IMR-90 (cell line): ENCODE data around the gene AUTS2. TPM values are rescaled to one million over a fixed set of nuclear protein-coding genes. Genes with fewer than 3 reads are reported as not detected.

ENCODE experiments used
- ATAC-seq: fragments of 200-7000 bp; cut with Tn5 transposase; 2 replicates; pipeline ENCODE4 v1.9.1; 2020; ENCODE audit warnings: low read depth, mild to moderate bottlenecking, moderate library complexity
- BruUV-seq: library from RNA; stranded (reverse); fragments of 400-500 nt; replicated peaks from 2 replicates; lab custom pipeline; 2021; lab: Mats Ljungman, UMichigan
- CTCF ChIA-PET: fragments of 300-600 bp; formaldehyde crosslinking; extraction: SDS; loops from one replicate; lab custom pipeline; 2021; ENCODE audit warnings: antibody characterized with exemption; lab: Yijun Ruan, JAX
- POLR2A ChIA-PET: fragments of 300-600 bp; sonication (Branson Sonifier 250); formaldehyde crosslinking; loops from one replicate; lab custom pipeline; 2022; ENCODE audit warnings: antibody characterized with exemption; ENCODE audit not compliant: unreplicated experiment; lab: Charles Lee
- DNase-seq: peaks from one replicate; pipeline ENCODE4 v3.0.0; 2013
- H2AFZ ChIP-seq: replicated peaks from 2 replicates; pipeline ENCODE3; 2013; ENCODE audit warnings: low read length, mild to moderate bottlenecking; ENCODE audit not compliant: poor library complexity
- H2AK5ac ChIP-seq: 2 replicates; pipeline ENCODE4 v1.6.1; 2013; ENCODE audit warnings: low read depth, low read length, inconsistent platforms
- H2AK9ac ChIP-seq: replicated peaks from 2 replicates; pipeline ENCODE3; 2013; ENCODE audit warnings: mild to moderate bottlenecking, low read depth, low read length, moderate library complexity; ENCODE audit not compliant: poor library complexity
- H2BK120ac ChIP-seq: 2 replicates; pipeline ENCODE4 v1.6.1; 2013; ENCODE audit warnings: low read depth, low read length, inconsistent platforms
- H2BK15ac ChIP-seq: 3 replicates; pipeline ENCODE4 v1.6.1; 2013; ENCODE audit warnings: low read depth, low read length, inconsistent platforms
- H2BK20ac ChIP-seq: 2 replicates; pipeline ENCODE4 v1.6.1; 2013; ENCODE audit warnings: low read depth, mild to moderate bottlenecking, inconsistent platforms, low read length, moderate library complexity
- H2BK5ac ChIP-seq: 2 replicates; pipeline ENCODE4 v1.6.1; 2013; ENCODE audit warnings: mild to moderate bottlenecking, low read depth, low read length, inconsistent platforms; ENCODE audit not compliant: poor library complexity, severe bottlenecking
- H3K14ac ChIP-seq: replicated peaks from 2 replicates; pipeline ENCODE4 v1.6.1; 2013; ENCODE audit warnings: low read depth, low read length, inconsistent platforms
- H3K18ac ChIP-seq: 2 replicates; pipeline ENCODE4 v1.6.1; 2013; ENCODE audit warnings: low read depth, low read length, control low read depth
- H3K23ac ChIP-seq: 2 replicates; pipeline ENCODE4 v1.6.1; 2013; ENCODE audit warnings: low read depth, low read length, inconsistent platforms
- H3K27ac ChIP-seq: 2 replicates; pipeline ENCODE4 v1.5.1; 2013; ENCODE audit warnings: mild to moderate bottlenecking, control low read depth, low read length; ENCODE audit not compliant: insufficient read depth
- H3K27me3 ChIP-seq: 2 replicates; pipeline ENCODE4 v1.6.1; 2013; ENCODE audit warnings: low read length; ENCODE audit not compliant: control insufficient read depth, insufficient read depth
- H3K36me3 ChIP-seq: 2 replicates; pipeline ENCODE4 v1.6.1; 2013; ENCODE audit warnings: low read length, mixed read lengths; ENCODE audit not compliant: control insufficient read depth, insufficient read depth
- H3K4ac ChIP-seq: 2 replicates; pipeline ENCODE4 v1.6.1; 2013; ENCODE audit warnings: low read depth, low read length, inconsistent platforms
- H3K4me1 ChIP-seq: 2 replicates; pipeline ENCODE4 v1.6.1; 2013; ENCODE audit warnings: low read length, mixed read lengths; ENCODE audit not compliant: control insufficient read depth, insufficient read depth
- H3K4me2 ChIP-seq: 2 replicates; pipeline ENCODE4 v1.6.1; 2013; ENCODE audit warnings: low read depth, mild to moderate bottlenecking, control low read depth, low read length, moderate library complexity
- H3K4me3 ChIP-seq: 2 replicates; pipeline ENCODE4 v1.5.1; 2013; ENCODE audit warnings: low read depth, mild to moderate bottlenecking, control low read depth, low read length, moderate library complexity; ENCODE audit not compliant: insufficient read depth
- H3K56ac ChIP-seq: 2 replicates; pipeline ENCODE4 v1.6.1; 2013; ENCODE audit warnings: low read length, inconsistent platforms; ENCODE audit not compliant: insufficient read depth; ENCODE audit errors: extremely low read depth
- H3K79me1 ChIP-seq, 2 experiments: 2 replicates each; pipeline ENCODE4 v1.6.1; 2013; ENCODE audit warnings: low read length in 2 of 2, inconsistent platforms in 1 of 2, low read depth in 1 of 2
- H3K9ac ChIP-seq: 2 replicates; pipeline ENCODE4 v1.6.1; 2013; ENCODE audit warnings: low read depth, low read length, control low read depth
- H3K9me1 ChIP-seq: 2 replicates; pipeline ENCODE4 v1.6.1; 2013; ENCODE audit warnings: low read length, inconsistent platforms; ENCODE audit not compliant: insufficient read depth
- H3K9me3 ChIP-seq: 2 replicates; pipeline ENCODE4 v1.6.1; 2013; ENCODE audit warnings: low read length; ENCODE audit not compliant: control insufficient read depth, insufficient read depth
- H4K20me1 ChIP-seq: 2 replicates; pipeline ENCODE4 v1.6.1; 2013; ENCODE audit warnings: low read length, inconsistent platforms; ENCODE audit not compliant: insufficient read depth
- H4K5ac ChIP-seq: 2 replicates; pipeline ENCODE4 v1.6.1; 2013; ENCODE audit warnings: mild to moderate bottlenecking, low read depth, low read length, control low read depth
- H4K8ac ChIP-seq, 2 experiments: 2 replicates each; pipeline ENCODE4 v1.6.1; 2013; ENCODE audit warnings: low read depth in 2 of 2, low read length in 2 of 2, control low read depth in 1 of 2, inconsistent platforms in 1 of 2
- H4K91ac ChIP-seq: 2 replicates; pipeline ENCODE4 v1.6.1; 2013; ENCODE audit warnings: low read depth, low read length, inconsistent platforms; ENCODE audit not compliant: insufficient read depth
- CEBPB ChIP-seq: IDR thresholded peaks from 2 replicates; pipeline ENCODE4 v1.6.1; 2012; ENCODE audit warnings: low read depth, low read length, improper control_type of control experiment
- CTCF ChIP-seq: conservative IDR thresholded peaks from 2 replicates; pipeline ENCODE4 v1.5.1; 2012; ENCODE audit warnings: mild to moderate bottlenecking, low read depth, low read length, improper control_type of control experiment
- ELK1 ChIP-seq: fragments of 150-350 bp; IDR thresholded peaks from 2 replicates; pipeline ENCODE4 v1.6.1; 2016; ENCODE audit warnings: low read depth, mild to moderate bottlenecking, low read length, moderate library complexity, borderline replicate concordance
- FOS ChIP-seq: fragments of 150-350 bp; IDR thresholded peaks from 2 replicates; pipeline ENCODE4 v1.6.1; 2016; ENCODE audit warnings: low read depth, low read length
- NFE2L2 ChIP-seq: fragments of 150-350 bp; IDR thresholded peaks from 2 replicates; pipeline ENCODE4 v1.6.1; 2016; ENCODE audit warnings: low read depth, mild to moderate bottlenecking, low read length
- POLR2A ChIP-seq: IDR thresholded peaks from 2 replicates; pipeline ENCODE4 v1.6.1; 2012; ENCODE audit warnings: mild to moderate bottlenecking, low read depth, low read length
- RCOR1 ChIP-seq: IDR thresholded peaks from 2 replicates; pipeline ENCODE4 v1.6.1; 2012; ENCODE audit warnings: mild to moderate bottlenecking, low read length, improper control_type of control experiment; ENCODE audit not compliant: insufficient replicate concordance
- SMC3 ChIP-seq: fragments of 150-350 bp; IDR thresholded peaks from 2 replicates; pipeline ENCODE4 v1.6.1; 2016; ENCODE audit warnings: low read depth, mild to moderate bottlenecking, antibody characterized with exemption, low read length, moderate library complexity
- USF2 ChIP-seq: fragments of 150-350 bp; IDR thresholded peaks from 2 replicates; pipeline ENCODE4 v1.6.1; 2017; ENCODE audit warnings: mild to moderate bottlenecking, antibody characterized with exemption, low read length, low read depth
- WGBS, 2 experiments: methylation state at CpG; one replicate each; pipeline versions ENCODE4 v1.1.5 to v1.1.7; 2013; ENCODE audit warnings: missing lambda C conversion rate in 2 of 2; ENCODE audit not compliant: insufficient read length in 1 of 2; ENCODE audit errors: extremely low coverage in 2 of 2; 5-methylcytosine and 5-hydroxymethylcytosine counted together
- dilution Hi-C: fragments of 300-500 bp; cut with HindIII; formaldehyde crosslinking; loops from one replicate; pipeline ENCODE4 v1.14.3; 2018; ENCODE audit warnings: low sequenced_read_pairs; ENCODE audit not compliant: unreplicated experiment
- in situ Hi-C: fragments of 300-500 bp; cut with MboI; formaldehyde crosslinking; loops from 3 replicates; pipeline ENCODE4 v1.14.3; 2019; ENCODE audit warnings: low sequenced_read_pairs, inconsistent platforms, mixed read lengths
- intact Hi-C: fragments of 100-400 bp; cut with micrococcal nuclease; formaldehyde crosslinking; loops from 2 replicates; pipeline ENCODE4 v1.10.0; 2022
- polyA plus RNA-seq, 3 experiments: library from polyadenylated mRNA; depleted of rRNA; stranded (reverse); fragments of >200 nt; gene quantifications; 2 replicates each; pipeline ENCODE4 v1.2.3, GENCODE V29; 2012; ENCODE audit warnings: low replicate concordance in 1 of 3
- total RNA-seq: library from RNA; depleted of rRNA; stranded (reverse); fragments of >200 nt; gene quantifications from 2 replicates; pipeline ENCODE4 v1.2.3, GENCODE V29; 2012

AUTS2 gene
- total and polyA plus RNA-seq, 2 of the 4 experiments (the other 2 are of a cell fraction): 0.90 to 3.0 TPM

GRCh38 chr7:70766109-70766508, 1167.8 kb downstream of the AUTS2 start:
- intact Hi-C loops (no loop called here), in situ Hi-C loops (no loop called here), dilution Hi-C loops (no loop called here)
- Histone ChIP-seq H2AK5ac (no peak overlapping the region), H3K27ac (no peak overlapping the region), H2BK120ac (no peak overlapping the region), H3K18ac (no peak overlapping the region), H2AK9ac (no peak overlapping the region), H3K36me3 (peaks cover 4% of the 10 kb centered on the region; the same call in 1 of the 2 replicates), H3K4me1 (no peaks in the 10 kb centered on the region), H3K27me3 (no peaks in the 10 kb centered on the region), H3K23ac (no peak overlapping the region), H2BK5ac (no peak overlapping the region), H4K20me1 (no peaks in the 10 kb centered on the region), H3K4me3 (no peak overlapping the region), H4K5ac (no peak overlapping the region), H3K9ac (no peak overlapping the region), H3K4ac (no peak overlapping the region), H2BK15ac (no peak overlapping the region), H3K9me1 (no peaks in the 10 kb centered on the region), H2BK20ac (no peak overlapping the region), H2AFZ (no peak overlapping the region), H3K9me3 (no peaks in the 10 kb centered on the region), H4K91ac (no peak overlapping the region), H3K14ac (no peak overlapping the region), H3K56ac (no peak overlapping the region), H3K79me1 (no peaks in the 10 kb centered on the region), H4K8ac (no peak overlapping the region), H3K4me2 (no peak overlapping the region)
- TF ChIP-seq CTCF (no peak), USF2 (no peak), FOS (no peak), ELK1 (no peak), NFE2L2 (no peak), RCOR1 (no peak), POLR2A (no peak), SMC3 (no peak), CEBPB (no peak)
- BruUV-seq: no TSS peak
- ChIA-PET CTCF (no interaction called here), POLR2A (no interaction called here)
- ATAC-seq: no peak
- no peak for DNase-seq
- 95% methylated on average over 8 of the region's 21 CpGs; no CpG with 5 or more reads in 1 of the 2 experiments for WGBS, 2 experiments
